ENCODE data around the gene SEC61A1.

The SEC61A1 gene

GRCh38 chr3:128009952-128010846, 42.0 kb upstream of the SEC61A1 start:
- no peak for TF ChIP-seq CTCF (IDR thresholded peaks at IDR 0.05; ENCODE audit: low read depth, low read length)
- TF ChIP-seq EZH2phosphoT487 (IDR thresholded peaks at IDR 0.05; ENCODE audit: low read depth): no peak
- Histone ChIP-seq H3K27me3 (ENCODE audit: low read depth, low read length) (no peaks in the 10 kb centered on the region), H3K4me3 (ENCODE audit: low read length) (no peak overlapping the region), H2AFZ (ENCODE audit: low read depth, low read length) (no peak overlapping the region), H3K9ac (ENCODE audit: low read length) (no peak overlapping the region), H3K4me2 (ENCODE audit: low read length) (no peak overlapping the region), H3K79me2 (ENCODE audit: low read length) (no peaks in the 10 kb centered on the region), H4K20me1 (ENCODE audit: insufficient read depth, low read length) (no peaks in the 10 kb centered on the region), H3K4me1 (ENCODE audit: low read length) (no peaks in the 10 kb centered on the region), H3K9me3 (ENCODE audit: insufficient read depth, low read length) (no peaks in the 10 kb centered on the region), H3K36me3 (replicated peaks; ENCODE audit: low read depth, low read length) (no peaks in the 10 kb centered on the region), H3K27ac (ENCODE audit: low read length) (no peak overlapping the region)

- no peak overlapping the region for H3K27ac ChIP-seq (ENCODE audit: low read length)
- peak overlapping the region; percentile 0; the same call in 1 of the 2 replicates for H3K4me2 ChIP-seq (ENCODE audit: low read length)
- TF ChIP-seq CTCF (IDR thresholded peaks at IDR 0.05; ENCODE audit: low read depth, low read length): peak; percentile 36
- no peak for TF ChIP-seq EZH2phosphoT487 (IDR thresholded peaks at IDR 0.05; ENCODE audit: low read depth)
- H4K20me1 ChIP-seq (ENCODE audit: insufficient read depth, low read length): no peaks in the 10 kb centered on the region
- H3K4me3 ChIP-seq (ENCODE audit: low read length): no peak overlapping the region
- peak overlapping the region; percentile 82; the same call in 1 of the 2 replicates for H2AFZ ChIP-seq (ENCODE audit: low read depth, low read length)
- H3K27me3 ChIP-seq (ENCODE audit: low read depth, low read length): no peaks in the 10 kb centered on the region
- no peaks in the 10 kb centered on the region for H3K4me1 ChIP-seq (ENCODE audit: low read length)
- H3K79me2 ChIP-seq (ENCODE audit: low read length): no peaks in the 10 kb centered on the region
- H3K36me3 ChIP-seq (replicated peaks; ENCODE audit: low read depth, low read length): no peaks in the 10 kb centered on the region
- H3K9ac ChIP-seq (ENCODE audit: low read length): no peak overlapping the region
- no peaks in the 10 kb centered on the region for H3K9me3 ChIP-seq (ENCODE audit: insufficient read depth, low read length)
These were observed 41.1 kb upstream of the SEC61A1 start for GRCh38 chr3:128011140-128011539.

- Histone ChIP-seq H3K4me3 (ENCODE audit: low read length) (no peak overlapping the region), H3K79me2 (ENCODE audit: low read length) (no peaks in the 10 kb centered on the region), H3K4me2 (ENCODE audit: low read length) (no peak overlapping the region), H3K27ac (ENCODE audit: low read length) (no peak overlapping the region), H3K27me3 (ENCODE audit: low read depth, low read length) (no peaks in the 10 kb centered on the region), H3K9me3 (ENCODE audit: insufficient read depth, low read length) (no peaks in the 10 kb centered on the region), H3K4me1 (ENCODE audit: low read length) (no peaks in the 10 kb centered on the region), H3K36me3 (replicated peaks; ENCODE audit: low read depth, low read length) (no peaks in the 10 kb centered on the region), H4K20me1 (ENCODE audit: insufficient read depth, low read length) (no peaks in the 10 kb centered on the region), H2AFZ (ENCODE audit: low read depth, low read length) (no peak overlapping the region), H3K9ac (ENCODE audit: low read length) (no peak overlapping the region)
- no peak for TF ChIP-seq CTCF (IDR thresholded peaks at IDR 0.05; ENCODE audit: low read depth, low read length)
- no peak for TF ChIP-seq EZH2phosphoT487 (IDR thresholded peaks at IDR 0.05; ENCODE audit: low read depth)
These were observed 40.2 kb upstream of the SEC61A1 start for GRCh38 chr3:128012050-128012449.

GRCh38 chr3:128014548-128014947, 37.7 kb upstream of the SEC61A1 start:
- Histone ChIP-seq H3K9ac (ENCODE audit: low read length) (no peak overlapping the region), H4K20me1 (ENCODE audit: insufficient read depth, low read length) (no peaks in the 10 kb centered on the region), H3K27ac (ENCODE audit: low read length) (no peak overlapping the region), H3K4me3 (ENCODE audit: low read length) (no peak overlapping the region), H3K79me2 (ENCODE audit: low read length) (no peaks in the 10 kb centered on the region), H3K9me3 (ENCODE audit: insufficient read depth, low read length) (no peaks in the 10 kb centered on the region), H3K4me1 (ENCODE audit: low read length) (no peaks in the 10 kb centered on the region), H2AFZ (ENCODE audit: low read depth, low read length) (no peak overlapping the region), H3K4me2 (ENCODE audit: low read length) (no peak overlapping the region), H3K27me3 (ENCODE audit: low read depth, low read length) (no peaks in the 10 kb centered on the region), H3K36me3 (replicated peaks; ENCODE audit: low read depth, low read length) (no peaks in the 10 kb centered on the region)
- TF ChIP-seq CTCF (IDR thresholded peaks at IDR 0.05; ENCODE audit: low read depth, low read length): no peak
- no peak for TF ChIP-seq EZH2phosphoT487 (IDR thresholded peaks at IDR 0.05; ENCODE audit: low read depth)

Measured in OCI-LY3 (cell line).